ENCODE measurements around the gene LTBP2.

Gene LTBP2

GRCh38 chr14:74574090-74574433 lies 38.0 kb downstream of the LTBP2 start:
- no peaks in the 10 kb centered on the region for H3K79me2 ChIP-seq (ENCODE audit: low read length)

GRCh38 chr14:74573421-74574089 lies 38.5 kb downstream of the LTBP2 start:
- DNase-seq, result no peak
- H3K27me3 ChIP-seq (replicated peaks; ENCODE audit: insufficient read depth, low read length), result no peaks in the 10 kb centered on the region
- no peaks in the 10 kb centered on the region for H3K79me2 ChIP-seq (ENCODE audit: low read length)
- no peak overlapping the region for H3K9ac ChIP-seq (ENCODE audit: low read length)
- no peaks in the 10 kb centered on the region for H3K36me3 ChIP-seq (replicated peaks; ENCODE audit: insufficient read depth, low read length)
- H3K9me3 ChIP-seq (replicated peaks; ENCODE audit: insufficient read depth, low read length), result no peaks in the 10 kb centered on the region
- H3K4me1 ChIP-seq (ENCODE audit: low read length), result no peaks in the 10 kb centered on the region
- H3K9me2 ChIP-seq (replicated peaks; ENCODE audit: insufficient read depth, low read length), result no peaks in the 10 kb centered on the region
- H3K4me3 ChIP-seq (ENCODE audit: low read length), result no peak overlapping the region
- TF ChIP-seq CTCF (IDR thresholded peaks at IDR 0.05; ENCODE audit: low read length) (peak; percentile 36), EZH2 (optimal IDR thresholded peaks at IDR 0.05; ENCODE audit: low read depth, low read length) (no peak)
- no peaks in the 10 kb centered on the region for H4K20me1 ChIP-seq (ENCODE audit: insufficient read depth, low read length)
- H2AFZ ChIP-seq (ENCODE audit: low read length), result no peak overlapping the region
- no peak overlapping the region for H3K4me2 ChIP-seq (ENCODE audit: low read depth, low read length)
- H3K27ac ChIP-seq (ENCODE audit: low read length), result no peak overlapping the region
- no peaks in the 10 kb centered on the region for H3F3A ChIP-seq (ENCODE audit: insufficient read depth, low read length)

More at GRCh38 chr14:74574090-74574433, 38.0 kb downstream of the LTBP2 start:
- Histone ChIP-seq H4K20me1 (ENCODE audit: insufficient read depth, low read length) (no peaks in the 10 kb centered on the region), H2AFZ (ENCODE audit: low read length) (no peak overlapping the region), H3K27ac (ENCODE audit: low read length) (no peak overlapping the region), H3K27me3 (replicated peaks; ENCODE audit: insufficient read depth, low read length) (no peaks in the 10 kb centered on the region), H3F3A (ENCODE audit: insufficient read depth, low read length) (no peaks in the 10 kb centered on the region), H3K36me3 (replicated peaks; ENCODE audit: insufficient read depth, low read length) (no peaks in the 10 kb centered on the region), H3K4me3 (ENCODE audit: low read length) (no peak overlapping the region), H3K4me2 (ENCODE audit: low read depth, low read length) (no peak overlapping the region), H3K4me1 (ENCODE audit: low read length) (no peaks in the 10 kb centered on the region), H3K9me3 (replicated peaks; ENCODE audit: insufficient read depth, low read length) (no peaks in the 10 kb centered on the region), H3K9me2 (replicated peaks; ENCODE audit: insufficient read depth, low read length) (no peaks in the 10 kb centered on the region), H3K9ac (ENCODE audit: low read length) (no peak overlapping the region)
- no peak for DNase-seq
- no peak for TF ChIP-seq CTCF (IDR thresholded peaks at IDR 0.05; ENCODE audit: low read length)
- TF ChIP-seq EZH2 (optimal IDR thresholded peaks at IDR 0.05; ENCODE audit: low read depth, low read length), result no peak
- TF ChIP-seq EZH2phosphoT487 (IDR thresholded peaks at IDR 0.05; ENCODE audit: low read length), result no peak

GRCh38 chr14:74572726-74573301 lies 39.2 kb downstream of the LTBP2 start:
- H3F3A ChIP-seq (ENCODE audit: insufficient read depth, low read length), result no peaks in the 10 kb centered on the region
- DNase-seq, result no peak
- H3K4me1 ChIP-seq (ENCODE audit: low read length), result no peaks in the 10 kb centered on the region
- no peak overlapping the region for H2AFZ ChIP-seq (ENCODE audit: low read length)
- H3K36me3 ChIP-seq (replicated peaks; ENCODE audit: insufficient read depth, low read length), result no peaks in the 10 kb centered on the region
- TF ChIP-seq CTCF (IDR thresholded peaks at IDR 0.05; ENCODE audit: low read length) (no peak), EZH2phosphoT487 (IDR thresholded peaks at IDR 0.05; ENCODE audit: low read length) (no peak), EZH2 (optimal IDR thresholded peaks at IDR 0.05; ENCODE audit: low read depth, low read length) (no peak)
- H3K9me2 ChIP-seq (replicated peaks; ENCODE audit: insufficient read depth, low read length), result no peaks in the 10 kb centered on the region
- no peaks in the 10 kb centered on the region for H3K9me3 ChIP-seq (replicated peaks; ENCODE audit: insufficient read depth, low read length)
- no peaks in the 10 kb centered on the region for H4K20me1 ChIP-seq (ENCODE audit: insufficient read depth, low read length)
- no peak overlapping the region for H3K27ac ChIP-seq (ENCODE audit: low read length)
- H3K4me3 ChIP-seq (ENCODE audit: low read length), result no peak overlapping the region
- H3K4me2 ChIP-seq (ENCODE audit: low read depth, low read length), result no peak overlapping the region
- no peak overlapping the region for H3K9ac ChIP-seq (ENCODE audit: low read length)
- no peaks in the 10 kb centered on the region for H3K27me3 ChIP-seq (replicated peaks; ENCODE audit: insufficient read depth, low read length)
- no peaks in the 10 kb centered on the region for H3K79me2 ChIP-seq (ENCODE audit: low read length)

Measured in MM.1S (cell line).